Measurements from ENCODE around the gene RNF138. TPM values are rescaled to one million over a fixed set of nuclear protein-coding genes. Genes with fewer than 3 reads are reported as not detected.

RNF138 gene
- total RNA-seq, 1 experiment from 2014 or later = 73.5 TPM

GRCh38 chr18:32096946-32097345 is 5.3 kb downstream of the RNF138 start:
- no peak overlapping the region for H4K91ac ChIP-seq (ENCODE audit: insufficient read length, low read depth, low read length)
- no peak for TF ChIP-seq CTCF (conservative IDR thresholded peaks at IDR 0.05)
- H3K18ac ChIP-seq (ENCODE audit: insufficient read length, low read depth, low read length) = no peak overlapping the region
- no peak overlapping the region for H3K27ac ChIP-seq (ENCODE audit: insufficient read length, low read depth, low read length)
- no peak overlapping the region for H3K4me2 ChIP-seq (ENCODE audit: insufficient read depth, insufficient read length, low read length)
- no peak overlapping the region for H3K23ac ChIP-seq (ENCODE audit: insufficient read length, low read depth, low read length)
- no peak overlapping the region for H3K4ac ChIP-seq (ENCODE audit: low read depth, low read length)
- H3K27me3 Mint-ChIP-seq (ENCODE audit: low read depth) = no peaks in the 10 kb centered on the region
- H2BK15ac ChIP-seq (ENCODE audit: low read depth, low read length) = no peak overlapping the region
- no peak overlapping the region for H3K9ac ChIP-seq (ENCODE audit: extremely low read depth, insufficient read length, low read length)
- no peak overlapping the region for H2BK5ac ChIP-seq (ENCODE audit: insufficient read length, low read length)
- no peaks in the 10 kb centered on the region for H4K20me1 ChIP-seq (ENCODE audit: control insufficient read depth, insufficient read depth, insufficient read length)
- H2BK120ac ChIP-seq (ENCODE audit: low read depth, low read length, poor library complexity, severe bottlenecking) = no peak overlapping the region
- no peaks in the 10 kb centered on the region for H3K9me3 ChIP-seq (ENCODE audit: control insufficient read depth, low read depth, low read length)
- no peak overlapping the region for H2BK20ac ChIP-seq (ENCODE audit: low read depth, low read length, poor library complexity, severe bottlenecking)
- 0 out of 5 replicates have a peak, but pooled peaks cover 0 to 2% of the 10 kb centered on the region in 2 experiments for H3K9me3 Mint-ChIP-seq
- H3K14ac ChIP-seq (ENCODE audit: insufficient read depth, low read length) = no peak overlapping the region
- H3K27me3 ChIP-seq (ENCODE audit: insufficient read depth, low read length) = no peaks in the 10 kb centered on the region
- peaks cover 26 to 32% of the 10 kb centered on the region in 2 experiments for H3K4me1 Mint-ChIP-seq
- no peak overlapping the region for H2BK12ac ChIP-seq (ENCODE audit: insufficient read length, low read depth, low read length)
- H3K23me2 ChIP-seq (ENCODE audit: insufficient read length, low read depth, low read length, poor library complexity, severe bottlenecking) = peaks cover 7% of the 10 kb centered on the region
- H4K5ac ChIP-seq (ENCODE audit: insufficient read length, low read depth, low read length) = no peak overlapping the region
- no peak overlapping the region for H2AK5ac ChIP-seq (ENCODE audit: insufficient read length, low read length)
- peaks cover 17 to 48% (median 43%) of the 10 kb centered on the region in 3 experiments for H3K36me3 Mint-ChIP-seq (ENCODE audit: insufficient read depth in 1 of 3, low read depth in 3 of 3)
- H3K27ac Mint-ChIP-seq = peak overlapping the region in 2 of 3 experiments; percentile 9 to 78; a peak in 2 of 7 replicates
- no peaks in the 10 kb centered on the region for H3K4me1 ChIP-seq (ENCODE audit: insufficient read depth, low read length)
- H3T11ph ChIP-seq (ENCODE audit: low read length) = no peak overlapping the region
- no CpG with 5 or more reads among the region's 2 CpGs for WGBS (ENCODE audit: extremely low coverage, insufficient read length, low lambda C conversion rate)
- no peak overlapping the region for H4K8ac ChIP-seq (replicated peaks; ENCODE audit: insufficient read length, low read depth, low read length)
- H3K79me1 ChIP-seq (ENCODE audit: insufficient read depth, low read depth, low read length, poor library complexity, severe bottlenecking) = peaks cover 6% of the 10 kb centered on the region
- H3K4me3 Mint-ChIP-seq = no peak overlapping the region
- H3K56ac ChIP-seq (ENCODE audit: insufficient read length, low read depth, low read length) = no peak overlapping the region
- no peak overlapping the region for H2AFZ ChIP-seq (ENCODE audit: low read length)
- peaks cover 45% of the 10 kb centered on the region for H3K79me2 ChIP-seq (ENCODE audit: insufficient read depth, low read length)
- no peak for DNase-seq
